ENCODE data around the gene PET100. TPM values are rescaled to one million over a fixed set of nuclear protein-coding genes. Genes with fewer than 3 reads are reported as not detected.

PET100 gene
- total RNA-seq, 1 donor = 9.0 TPM

DNA sequence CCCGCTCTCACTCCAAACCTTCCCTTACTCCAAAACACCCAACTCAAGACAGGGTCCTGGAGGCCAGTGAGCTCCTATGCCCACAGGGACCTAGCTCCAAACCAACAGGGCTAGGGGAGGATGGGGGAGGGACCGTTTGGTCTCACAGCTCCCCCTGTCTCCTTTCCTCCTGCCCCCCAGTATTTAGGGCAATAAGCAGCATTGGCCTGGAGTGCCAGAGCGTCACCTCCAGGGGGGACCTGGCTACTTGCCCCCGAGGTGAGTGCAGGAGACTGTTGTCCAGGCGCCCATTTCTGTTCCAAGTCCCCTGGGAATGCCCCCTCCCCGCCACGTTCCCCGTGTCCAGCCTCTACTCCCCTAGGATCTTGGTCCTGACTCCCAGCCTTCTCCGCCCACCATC is 40.0 kb downstream of the PET100 start:
- H3K4me3 ChIP-seq (ENCODE audit: insufficient read depth, low read length) = no peak overlapping the region
- H4K20me1 ChIP-seq (ENCODE audit: insufficient read depth, low read length) = no peaks in the 10 kb centered on the region
- no peaks in the 10 kb centered on the region for H3K79me2 ChIP-seq (ENCODE audit: insufficient read depth, low read length)
- TF ChIP-seq, protein P1, sequence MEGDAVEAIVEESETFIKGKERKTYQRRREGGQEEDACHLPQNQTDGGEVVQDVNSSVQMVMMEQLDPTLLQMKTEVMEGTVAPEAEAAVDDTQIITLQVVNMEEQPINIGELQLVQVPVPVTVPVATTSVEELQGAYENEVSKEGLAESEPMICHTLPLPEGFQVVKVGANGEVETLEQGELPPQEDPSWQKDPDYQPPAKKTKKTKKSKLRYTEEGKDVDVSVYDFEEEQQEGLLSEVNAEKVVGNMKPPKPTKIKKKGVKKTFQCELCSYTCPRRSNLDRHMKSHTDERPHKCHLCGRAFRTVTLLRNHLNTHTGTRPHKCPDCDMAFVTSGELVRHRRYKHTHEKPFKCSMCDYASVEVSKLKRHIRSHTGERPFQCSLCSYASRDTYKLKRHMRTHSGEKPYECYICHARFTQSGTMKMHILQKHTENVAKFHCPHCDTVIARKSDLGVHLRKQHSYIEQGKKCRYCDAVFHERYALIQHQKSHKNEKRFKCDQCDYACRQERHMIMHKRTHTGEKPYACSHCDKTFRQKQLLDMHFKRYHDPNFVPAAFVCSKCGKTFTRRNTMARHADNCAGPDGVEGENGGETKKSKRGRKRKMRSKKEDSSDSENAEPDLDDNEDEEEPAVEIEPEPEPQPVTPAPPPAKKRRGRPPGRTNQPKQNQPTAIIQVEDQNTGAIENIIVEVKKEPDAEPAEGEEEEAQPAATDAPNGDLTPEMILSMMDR (IDR thresholded peaks at IDR 0.05; ENCODE audit: extremely low read depth, low read depth, low read length) = no peak
- no peak overlapping the region for H3K4me2 ChIP-seq (ENCODE audit: insufficient read depth, low read length)
- no peaks in the 10 kb centered on the region for H3K36me3 ChIP-seq (ENCODE audit: insufficient read depth, low read length)
- H3K27ac ChIP-seq (ENCODE audit: low read depth, low read length) = no peak overlapping the region
- DNase-seq (ENCODE audit: insufficient read length, low spot score, missing footprints) = peak; percentile 58
- no peaks in the 10 kb centered on the region for H3K9me3 ChIP-seq (ENCODE audit: low read depth, low read length)
- no peaks in the 10 kb centered on the region for H3K27me3 ChIP-seq (ENCODE audit: insufficient read depth, low read length)
- no peak overlapping the region for H2AFZ ChIP-seq (ENCODE audit: low read length)
- H3K4me1 ChIP-seq (ENCODE audit: insufficient read depth, low read length) = no peaks in the 10 kb centered on the region

GRCh38 chr19:7670150-7670783 is 40.7 kb downstream of the PET100 start:
- Histone ChIP-seq H3K4me1 (ENCODE audit: insufficient read depth, low read length) (no peaks in the 10 kb centered on the region), H3K27me3 (ENCODE audit: insufficient read depth, low read length) (no peaks in the 10 kb centered on the region), H3K27ac (ENCODE audit: low read depth, low read length) (no peak overlapping the region), H3K36me3 (ENCODE audit: insufficient read depth, low read length) (no peaks in the 10 kb centered on the region), H2AFZ (ENCODE audit: low read length) (no peak overlapping the region), H3K4me2 (ENCODE audit: insufficient read depth, low read length) (no peak overlapping the region), H3K79me2 (ENCODE audit: insufficient read depth, low read length) (no peaks in the 10 kb centered on the region), H3K9me3 (ENCODE audit: low read depth, low read length) (no peaks in the 10 kb centered on the region), H3K4me3 (ENCODE audit: insufficient read depth, low read length) (no peak overlapping the region), H4K20me1 (ENCODE audit: insufficient read depth, low read length) (no peaks in the 10 kb centered on the region)
- TF ChIP-seq, protein P1 (IDR thresholded peaks at IDR 0.05; ENCODE audit: extremely low read depth, low read depth, low read length) = no peak
- DNase-seq (ENCODE audit: insufficient read length, low spot score, missing footprints) = peak; percentile 82

GRCh38 chr19:7670790-7671189 is 41.2 kb downstream of the PET100 start:
- Histone ChIP-seq H3K79me2 (ENCODE audit: insufficient read depth, low read length) (no peaks in the 10 kb centered on the region), H4K20me1 (ENCODE audit: insufficient read depth, low read length) (no peaks in the 10 kb centered on the region), H3K9me3 (ENCODE audit: low read depth, low read length) (no peaks in the 10 kb centered on the region), H3K4me3 (ENCODE audit: insufficient read depth, low read length) (no peak overlapping the region), H3K27ac (ENCODE audit: low read depth, low read length) (no peak overlapping the region), H2AFZ (ENCODE audit: low read length) (no peak overlapping the region), H3K4me1 (ENCODE audit: insufficient read depth, low read length) (no peaks in the 10 kb centered on the region), H3K27me3 (ENCODE audit: insufficient read depth, low read length) (no peaks in the 10 kb centered on the region), H3K4me2 (ENCODE audit: insufficient read depth, low read length) (no peak overlapping the region), H3K36me3 (ENCODE audit: insufficient read depth, low read length) (no peaks in the 10 kb centered on the region)
- TF ChIP-seq, protein P1 (IDR thresholded peaks at IDR 0.05; ENCODE audit: extremely low read depth, low read depth, low read length) = no peak
- DNase-seq (ENCODE audit: insufficient read length, low spot score, missing footprints) = peak; percentile 62

GRCh38 chr19:7672522-7672921 is 42.9 kb downstream of the PET100 start:
- no peaks in the 10 kb centered on the region for H3K27me3 ChIP-seq (ENCODE audit: insufficient read depth, low read length)
- TF ChIP-seq, protein P1 (IDR thresholded peaks at IDR 0.05; ENCODE audit: extremely low read depth, low read depth, low read length) = no peak
- H3K4me3 ChIP-seq (ENCODE audit: insufficient read depth, low read length) = no peak overlapping the region
- H3K36me3 ChIP-seq (ENCODE audit: insufficient read depth, low read length) = no peaks in the 10 kb centered on the region
- no peak overlapping the region for H3K27ac ChIP-seq (ENCODE audit: low read depth, low read length)
- H3K4me1 ChIP-seq (ENCODE audit: insufficient read depth, low read length) = no peaks in the 10 kb centered on the region
- H4K20me1 ChIP-seq (ENCODE audit: insufficient read depth, low read length) = no peaks in the 10 kb centered on the region
- H2AFZ ChIP-seq (ENCODE audit: low read length) = no peak overlapping the region
- H3K79me2 ChIP-seq (ENCODE audit: insufficient read depth, low read length) = no peaks in the 10 kb centered on the region
- peak; percentile 62 for DNase-seq (ENCODE audit: insufficient read length, low spot score, missing footprints)
- H3K4me2 ChIP-seq (ENCODE audit: insufficient read depth, low read length) = no peak overlapping the region
- no peaks in the 10 kb centered on the region for H3K9me3 ChIP-seq (ENCODE audit: low read depth, low read length)

All from osteoblast (primary cell).